Naive B cell (primary cell): ENCODE results near the gene DDT. TPM values are rescaled to one million over a fixed set of nuclear protein-coding genes. Genes with fewer than 3 reads are reported as not detected.
A peak's percentile ranks its signal among the peaks of the same experiment; 100 is the strongest.
"Not testable (repeated sequence)": the region's sequence is repeated elsewhere in the genome, so short reads cannot be mapped to it uniquely, and the experiment has no call there.

Experiments
- ATAC-seq, 2 donors: fragments of 150-1000 bp; cut with Tn5 transposase; 2 replicates each; pipeline ENCODE4 v1.10.0; 2021; ENCODE audit warnings: low read depth in 2 of 2, mild to moderate bottlenecking in 2 of 2, moderate library complexity in 2 of 2
- DNase-seq: peaks from one replicate; pipeline ENCODE4 v3.0.0; 2022
- H3K27ac Mint-ChIP-seq, 6 donors: one replicate each; pipeline ENCODE4 v1.8.0; 2020 to 2022; ENCODE audit warnings: mild to moderate bottlenecking in 6 of 6, mixed read lengths in 6 of 6, moderate library complexity in 5 of 6, inconsistent platforms in 2 of 6
- H3K27me3 Mint-ChIP-seq, 3 donors: one replicate each; pipeline ENCODE4 v1.8.0; 2021 to 2022; ENCODE audit warnings: mixed read lengths in 3 of 3, mild to moderate bottlenecking in 1 of 3
- H3K36me3 Mint-ChIP-seq, 2 donors: one replicate each; pipeline ENCODE4 v1.8.0; 2020 to 2022; ENCODE audit warnings: mixed read lengths in 2 of 2, inconsistent platforms in 1 of 2, mild to moderate bottlenecking in 1 of 2
- H3K4me1 Mint-ChIP-seq, 3 donors: one replicate each; pipeline ENCODE4 v1.8.0; 2020 to 2022; ENCODE audit warnings: mixed read lengths in 3 of 3, inconsistent platforms in 1 of 3, mild to moderate bottlenecking in 1 of 3, moderate library complexity in 1 of 3
- H3K4me3 Mint-ChIP-seq, 8 donors: one replicate each; pipeline ENCODE4 v1.8.0; 2020 to 2022; ENCODE audit warnings: mild to moderate bottlenecking in 8 of 8, mixed read lengths in 8 of 8, moderate library complexity in 8 of 8, inconsistent platforms in 2 of 8
- H3K9me3 Mint-ChIP-seq, 7 donors: one replicate each; pipeline ENCODE4 v1.8.0; 2020 to 2022; ENCODE audit warnings: mixed read lengths in 7 of 7, mild to moderate bottlenecking in 5 of 7, inconsistent platforms in 2 of 7, moderate library complexity in 1 of 7
- polyA plus RNA-seq, 6 donors: library from polyadenylated mRNA; unstranded; fragments of 300-500 nt; fragmentation: Illumina TruSeq; gene quantifications; one replicate each; pipeline ENCODE4 v1.2.3, GENCODE V29; 2021; ENCODE audit warnings: low read depth in 6 of 6

DDT gene
- polyA plus RNA-seq: 100 to 1,000 TPM; 111 to 156 (median 127) TPM

GRCh38 chr22:23974345-23974744 is at the start of gene DDT:
Gene DDT (minus strand): TSS chr22:23974441. CDS start chr22:23974414, 27 bp downstream.
- not testable (repeated sequence) for H3K9me3 Mint-ChIP-seq, H3K27ac Mint-ChIP-seq, H3K4me3 Mint-ChIP-seq, DNase-seq, H3K27me3 Mint-ChIP-seq
- ATAC-seq: peak; percentile 94
- Mint-ChIP-seq H3K4me1 (peaks cover 13 to 26% (median 16%) of the 10 kb centered on the region in 3 donors), H3K36me3 (peaks cover 0 to 13% of the 10 kb centered on the region in 2 donors)

- DNase-seq (no peak), ATAC-seq (no peak)
- H3K4me1 Mint-ChIP-seq: peaks cover 6 to 22% (median 12%) of the 10 kb centered on the region in 3 donors
- H3K27ac Mint-ChIP-seq: no peak overlapping the region
- H3K27me3 Mint-ChIP-seq: no peaks in the 10 kb centered on the region
- peaks cover 0 to 2% (median 0%) of the 10 kb centered on the region in 7 donors for H3K9me3 Mint-ChIP-seq
- H3K4me3 Mint-ChIP-seq: no peak overlapping the region
- peaks cover 0 to 5% of the 10 kb centered on the region in 2 donors for H3K36me3 Mint-ChIP-seq
These were observed 49.1 kb upstream of the DDT start for GRCh38 chr22:24023204-24023789.

DNA sequence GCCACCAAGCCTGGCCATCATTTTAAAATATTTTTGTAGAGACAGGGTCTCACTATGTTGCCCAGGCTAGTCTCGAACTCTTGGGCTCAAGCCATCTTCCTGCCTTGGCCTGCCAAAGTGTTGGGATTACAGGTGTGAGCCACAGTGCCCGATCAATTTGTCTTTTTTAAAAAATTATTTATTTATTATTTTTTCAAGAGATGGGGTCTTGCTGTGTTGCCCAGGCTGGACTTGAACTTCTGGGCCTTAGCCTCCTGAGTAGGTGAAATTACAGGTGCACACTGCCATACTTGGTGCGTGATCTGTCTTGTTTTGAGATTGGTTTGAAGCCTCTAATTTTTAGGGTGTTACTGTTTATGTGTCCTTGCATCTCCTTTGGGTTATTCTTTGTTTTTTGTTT is 47.1 kb upstream of the DDT start:
- Mint-ChIP-seq H3K9me3 (peaks cover 0 to 2% (median 0%) of the 10 kb centered on the region in 7 donors), H3K27me3 (no peaks in the 10 kb centered on the region), H3K4me1 (peaks cover 0 to 12% (median 4%) of the 10 kb centered on the region in 3 donors)

GRCh38 chr22:24016156-24016555 is 41.9 kb upstream of the DDT start:
- H3K4me3 Mint-ChIP-seq: no peak overlapping the region

More for the DNA sequence above, 47.1 kb upstream of the DDT start:
- H3K36me3 Mint-ChIP-seq: peaks cover 8 to 13% of the 10 kb centered on the region in 2 donors
- H3K4me3 Mint-ChIP-seq: no peak overlapping the region
- DNase-seq: no peak
- peak overlapping the region in 1 of 6 donors; percentile 59 for H3K27ac Mint-ChIP-seq
- no peak for ATAC-seq

DNA sequence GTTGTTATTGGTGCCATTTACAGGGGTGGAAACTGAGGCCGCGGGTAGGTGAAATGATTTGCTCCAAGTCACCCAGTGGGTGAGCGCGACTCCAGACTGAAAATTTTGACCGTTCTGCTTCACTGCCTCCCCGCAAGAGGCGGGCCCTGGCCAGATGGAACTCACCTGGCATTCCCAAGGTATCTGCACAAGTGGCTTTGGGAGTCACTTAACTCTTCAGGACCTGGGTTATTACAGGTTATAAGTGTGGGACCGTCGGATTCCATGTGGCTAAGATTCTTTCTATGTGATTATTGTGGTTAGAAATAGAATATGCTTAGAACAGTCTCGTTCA is 37.5 kb upstream of the DDT start:
- H3K4me3 Mint-ChIP-seq: peak overlapping the region; percentile 91 to 99 (median 96)
- H3K36me3 Mint-ChIP-seq: peaks cover 0 to 4% of the 10 kb centered on the region in 2 donors
- H3K9me3 Mint-ChIP-seq: peaks cover 0 to 4% (median 0%) of the 10 kb centered on the region in 7 donors
- DNase-seq (no peak), ATAC-seq (no peak)
- peaks cover 12 to 46% (median 17%) of the 10 kb centered on the region in 3 donors for H3K4me1 Mint-ChIP-seq
- peak overlapping the region in 5 of 6 donors; percentile 53 to 100 (median 83) for H3K27ac Mint-ChIP-seq
- no peaks in the 10 kb centered on the region for H3K27me3 Mint-ChIP-seq

More at GRCh38 chr22:24016156-24016555, 41.9 kb upstream of the DDT start:
- Mint-ChIP-seq H3K27me3 (no peaks in the 10 kb centered on the region), H3K9me3 (peaks cover 0 to 2% (median 0%) of the 10 kb centered on the region in 7 donors), H3K4me1 (peaks cover 11 to 34% (median 11%) of the 10 kb centered on the region in 3 donors), H3K27ac (no peak overlapping the region), H3K36me3 (peaks cover 8% of the 10 kb centered on the region in 2 donors)
- no peak for ATAC-seq
- no peak for DNase-seq

- Mint-ChIP-seq H3K4me3 (peak overlapping the region; percentile 36 to 97 (median 72)), H3K36me3 (no peaks in the 10 kb centered on the region), H3K4me1 (peaks cover 12 to 46% (median 17%) of the 10 kb centered on the region in 3 donors), H3K27ac (peak overlapping the region in 5 of 6 donors; percentile 16 to 98 (median 90)), H3K9me3 (peaks cover 0 to 4% (median 0%) of the 10 kb centered on the region in 7 donors), H3K27me3 (no peaks in the 10 kb centered on the region)
- no peak for ATAC-seq
- no peak for DNase-seq
These were observed 35.8 kb upstream of the DDT start for GRCh38 chr22:24010018-24010391.

DNA sequence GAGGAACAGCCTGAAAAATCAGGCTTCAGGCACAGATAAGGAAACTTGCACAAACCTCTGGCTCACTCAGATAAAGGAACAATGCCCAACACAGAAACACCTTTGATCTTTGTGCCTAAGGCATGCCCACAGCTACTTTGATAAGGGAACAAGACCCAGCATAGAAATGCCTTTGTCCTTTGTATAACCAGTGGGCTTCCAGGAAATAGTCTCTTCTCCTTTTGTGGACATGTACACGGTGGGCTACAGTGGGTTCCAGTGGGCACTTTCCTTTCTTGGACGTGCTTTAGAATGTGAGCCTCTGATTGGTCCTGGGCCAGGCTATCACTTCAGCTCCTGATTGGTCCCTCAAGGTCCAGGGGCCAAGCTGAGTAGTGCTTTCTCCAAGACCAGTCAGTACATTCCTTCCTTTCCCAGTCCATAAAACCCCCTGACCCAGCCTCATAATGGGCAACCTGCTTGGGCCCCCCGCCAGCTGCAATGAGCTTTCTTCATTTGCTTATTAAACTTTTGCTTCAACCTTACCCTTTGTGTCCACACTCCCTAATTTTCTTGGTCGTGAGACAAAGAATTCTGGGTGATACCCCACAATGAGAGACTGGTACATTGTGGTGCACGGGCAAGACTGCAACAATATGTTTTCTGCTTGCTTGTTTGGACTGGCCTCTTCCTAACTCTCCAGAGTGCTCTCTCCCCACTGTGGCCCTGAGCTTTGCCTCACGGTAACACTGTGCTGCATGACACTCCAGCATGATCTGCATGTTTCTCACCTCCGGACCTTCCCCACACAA is 35.2 kb upstream of the DDT start:
- no peak for DNase-seq
- H3K4me1 Mint-ChIP-seq: peaks cover 10 to 40% (median 17%) of the 10 kb centered on the region in 3 donors
- H3K27me3 Mint-ChIP-seq: no peaks in the 10 kb centered on the region
- ATAC-seq: no peak
- H3K4me3 Mint-ChIP-seq: peak overlapping the region in 4 of 8 donors; percentile 48 to 96 (median 62)
- H3K27ac Mint-ChIP-seq: peak overlapping the region in 1 of 6 donors; percentile 16
- no peaks in the 10 kb centered on the region for H3K36me3 Mint-ChIP-seq
- peaks cover 0 to 4% (median 0%) of the 10 kb centered on the region in 7 donors for H3K9me3 Mint-ChIP-seq

DNA sequence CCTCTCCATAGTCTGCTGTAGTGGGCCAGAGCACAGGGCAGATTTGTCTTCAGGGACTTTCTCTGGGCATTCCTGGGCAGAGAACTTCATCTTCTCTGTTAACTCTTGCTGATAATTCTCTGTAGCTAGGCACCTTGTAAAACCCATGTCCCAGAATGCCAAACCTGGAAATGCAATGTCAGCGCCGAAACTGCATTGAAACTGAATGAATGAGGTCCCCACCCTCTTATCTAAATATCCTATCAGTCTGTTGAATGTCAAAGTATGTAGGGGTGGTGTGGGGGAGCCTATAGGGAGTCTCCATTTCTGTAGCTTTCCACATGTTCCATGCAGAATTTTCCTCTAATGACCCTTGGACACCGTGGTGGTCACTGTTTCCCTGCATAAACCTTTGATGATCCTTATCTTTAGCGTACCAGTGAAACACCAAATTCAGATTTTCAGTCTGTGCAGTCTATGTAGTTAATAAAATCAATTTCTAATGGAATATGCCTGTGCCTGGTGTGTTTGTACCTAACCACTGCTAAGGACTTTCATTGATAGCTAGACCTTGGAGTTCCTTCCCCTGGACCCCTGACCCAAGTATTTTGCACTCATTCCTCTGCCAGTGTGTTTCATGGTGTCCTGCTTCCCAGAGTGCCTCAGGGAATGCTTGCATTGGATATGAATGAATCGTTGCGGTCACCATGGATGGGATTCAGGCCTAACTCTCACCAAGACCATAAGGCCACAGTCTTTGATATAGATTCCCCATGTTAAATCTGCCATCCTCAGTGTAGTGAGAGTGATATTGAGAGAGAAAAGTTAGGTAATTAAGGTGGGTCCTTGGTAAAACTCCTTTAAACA is 34.4 kb upstream of the DDT start:
- Mint-ChIP-seq H3K4me3 (peak overlapping the region in 2 of 8 donors; percentile 53 to 96), H3K4me1 (peaks cover 7 to 32% (median 17%) of the 10 kb centered on the region in 3 donors), H3K27me3 (peaks cover 0 to 1% (median 0%) of the 10 kb centered on the region in 3 donors), H3K9me3 (peaks cover 0 to 4% (median 0%) of the 10 kb centered on the region in 7 donors), H3K36me3 (no peaks in the 10 kb centered on the region), H3K27ac (peak overlapping the region in 1 of 6 donors; percentile 42)
- DNase-seq: no peak
- ATAC-seq: no peak

GRCh38 chr22:24008022-24008283 is 33.7 kb upstream of the DDT start:
- ATAC-seq (no peak), DNase-seq (no peak)
- peaks cover 7 to 28% (median 16%) of the 10 kb centered on the region in 3 donors for H3K4me1 Mint-ChIP-seq
- H3K9me3 Mint-ChIP-seq: peaks cover 0 to 4% (median 0%) of the 10 kb centered on the region in 7 donors
- no peak overlapping the region for H3K27ac Mint-ChIP-seq
- no peaks in the 10 kb centered on the region for H3K36me3 Mint-ChIP-seq
- peaks cover 0 to 7% (median 0%) of the 10 kb centered on the region in 3 donors for H3K27me3 Mint-ChIP-seq
- H3K4me3 Mint-ChIP-seq: no peak overlapping the region

GRCh38 chr22:24007253-24008021 is 33.2 kb upstream of the DDT start:
- no peaks in the 10 kb centered on the region for H3K36me3 Mint-ChIP-seq
- H3K4me1 Mint-ChIP-seq: peaks cover 7 to 25% (median 14%) of the 10 kb centered on the region in 3 donors
- no peak for DNase-seq
- H3K4me3 Mint-ChIP-seq: no peak overlapping the region
- H3K9me3 Mint-ChIP-seq: peaks cover 0 to 4% (median 0%) of the 10 kb centered on the region in 7 donors
- peaks cover 0 to 7% (median 0%) of the 10 kb centered on the region in 3 donors for H3K27me3 Mint-ChIP-seq
- no peak overlapping the region for H3K27ac Mint-ChIP-seq
- no peak for ATAC-seq

- Mint-ChIP-seq H3K36me3 (no peaks in the 10 kb centered on the region), H3K27me3 (peaks cover 0 to 12% (median 5%) of the 10 kb centered on the region in 3 donors), H3K4me1 (peaks cover 7 to 23% (median 8%) of the 10 kb centered on the region in 3 donors), H3K9me3 (peaks cover 0 to 4% (median 0%) of the 10 kb centered on the region in 7 donors), H3K4me3 (no peak overlapping the region), H3K27ac (no peak overlapping the region)
- DNase-seq (no peak), ATAC-seq (no peak)
These were observed 32.6 kb upstream of the DDT start for GRCh38 chr22:24006914-24007214.

GRCh38 chr22:24006207-24006913 is 32.1 kb upstream of the DDT start:
- Mint-ChIP-seq H3K4me3 (no peak overlapping the region), H3K27ac (peak overlapping the region in 1 of 6 donors; percentile 27), H3K9me3 (peaks cover 0 to 4% (median 0%) of the 10 kb centered on the region in 7 donors), H3K4me1 (peaks cover 6 to 18% (median 7%) of the 10 kb centered on the region in 3 donors), H3K27me3 (peaks cover 0 to 17% (median 10%) of the 10 kb centered on the region in 3 donors), H3K36me3 (no peaks in the 10 kb centered on the region)
- no peak for ATAC-seq
- DNase-seq: no peak
